ENCODE results near the gene SH3RF3. TPM values are rescaled to one million over a fixed set of nuclear protein-coding genes. Genes with fewer than 3 reads are reported as not detected.

Gene SH3RF3
- total and polyA plus RNA-seq, 2 donors (not counting 1 experiment from before 2014, with no cell fraction given), result 8.3 to 10.1 TPM

- H3K4me2 ChIP-seq (ENCODE audit: extremely low read depth, insufficient read depth, low read length), result no peak overlapping the region
- no peak overlapping the region for H2AFZ ChIP-seq (ENCODE audit: low read length)
- no peaks in the 10 kb centered on the region for H4K20me1 ChIP-seq (ENCODE audit: control insufficient read depth, extremely low read depth, insufficient read depth, low read length)
- H3K9me3 ChIP-seq (ENCODE audit: control insufficient read depth, insufficient read depth, low read depth, low read length), result no peaks in the 10 kb centered on the region
- no peak overlapping the region for H3K27ac ChIP-seq (ENCODE audit: insufficient read depth, low read length)
- no peak overlapping the region for H3K4me3 ChIP-seq (replicated peaks in 1 of 4; ENCODE audit: control extremely low read depth in 1 of 4, insufficient read depth in 1 of 4, low read depth in 3 of 4, low read length in 4 of 4)
- peaks cover 4% of the 10 kb centered on the region for H3K79me2 ChIP-seq (ENCODE audit: control insufficient read depth, insufficient read depth, low read length)
- DNase-seq (ENCODE audit: low read depth in 2 of 2), result no peak
- H3K9ac ChIP-seq (ENCODE audit: insufficient read depth, low read length), result no peak overlapping the region
- H3K4me1 ChIP-seq (ENCODE audit: control insufficient read depth, extremely low read depth, insufficient read depth, low read length), result peaks cover 17% of the 10 kb centered on the region
- no peaks in the 10 kb centered on the region for H3K27me3 ChIP-seq (ENCODE audit: control insufficient read depth, insufficient read depth, low read length)
- TF ChIP-seq CTCF (conservative IDR thresholded peaks at IDR 0.05 in 1 of 2, IDR thresholded peaks at IDR 0.05 in 1 of 2; ENCODE audit: low read depth in 1 of 2, low read length in 2 of 2) (no peak), EZH2 (IDR thresholded peaks at IDR 0.05; ENCODE audit: low read length, missing control alignments) (no peak)
- no peaks in the 10 kb centered on the region for H3K36me3 ChIP-seq (ENCODE audit: control insufficient read depth, insufficient read depth, low read length)
These were observed 219.2 kb downstream of the SH3RF3 start for GRCh38 chr2:109348190-109348589.

- DNase-seq (ENCODE audit: low read depth in 2 of 2), result no peak
- Histone ChIP-seq H3K27me3 (ENCODE audit: control insufficient read depth, insufficient read depth, low read length) (no peaks in the 10 kb centered on the region), H3K4me1 (ENCODE audit: control insufficient read depth, extremely low read depth, insufficient read depth, low read length) (peaks cover 17% of the 10 kb centered on the region), H3K27ac (ENCODE audit: insufficient read depth, low read length) (no peak overlapping the region), H2AFZ (ENCODE audit: low read length) (no peak overlapping the region), H3K79me2 (ENCODE audit: control insufficient read depth, insufficient read depth, low read length) (peaks cover 4% of the 10 kb centered on the region), H4K20me1 (ENCODE audit: control insufficient read depth, extremely low read depth, insufficient read depth, low read length) (no peaks in the 10 kb centered on the region), H3K9ac (ENCODE audit: insufficient read depth, low read length) (no peak overlapping the region), H3K4me2 (ENCODE audit: extremely low read depth, insufficient read depth, low read length) (no peak overlapping the region), H3K9me3 (ENCODE audit: control insufficient read depth, insufficient read depth, low read depth, low read length) (no peaks in the 10 kb centered on the region), H3K36me3 (ENCODE audit: control insufficient read depth, insufficient read depth, low read length) (no peaks in the 10 kb centered on the region), H3K4me3 (replicated peaks in 1 of 4; ENCODE audit: control extremely low read depth in 1 of 4, insufficient read depth in 1 of 4, low read depth in 3 of 4, low read length in 4 of 4) (no peak overlapping the region)
- no peak for TF ChIP-seq CTCF (conservative IDR thresholded peaks at IDR 0.05 in 1 of 2, IDR thresholded peaks at IDR 0.05 in 1 of 2; ENCODE audit: low read depth in 1 of 2, low read length in 2 of 2)
- no peak for TF ChIP-seq EZH2 (IDR thresholded peaks at IDR 0.05; ENCODE audit: low read length, missing control alignments)
These were observed 219.9 kb downstream of the SH3RF3 start for GRCh38 chr2:109348671-109349502.

- no peak overlapping the region for H3K4me2 ChIP-seq (ENCODE audit: extremely low read depth, insufficient read depth, low read length)
- TF ChIP-seq CTCF (conservative IDR thresholded peaks at IDR 0.05 in 1 of 2, IDR thresholded peaks at IDR 0.05 in 1 of 2; ENCODE audit: low read depth in 1 of 2, low read length in 2 of 2), result no peak
- TF ChIP-seq EZH2 (IDR thresholded peaks at IDR 0.05; ENCODE audit: low read length, missing control alignments), result no peak
- H4K20me1 ChIP-seq (ENCODE audit: control insufficient read depth, extremely low read depth, insufficient read depth, low read length), result no peaks in the 10 kb centered on the region
- no peaks in the 10 kb centered on the region for H3K36me3 ChIP-seq (ENCODE audit: control insufficient read depth, insufficient read depth, low read length)
- no peak overlapping the region for H2AFZ ChIP-seq (ENCODE audit: low read length)
- no peak overlapping the region for H3K27ac ChIP-seq (ENCODE audit: insufficient read depth, low read length)
- H3K27me3 ChIP-seq (ENCODE audit: control insufficient read depth, insufficient read depth, low read length), result no peaks in the 10 kb centered on the region
- H3K9ac ChIP-seq (ENCODE audit: insufficient read depth, low read length), result no peak overlapping the region
- DNase-seq (ENCODE audit: low read depth in 2 of 2), result no peak
- H3K4me3 ChIP-seq (replicated peaks in 1 of 4; ENCODE audit: control extremely low read depth in 1 of 4, insufficient read depth in 1 of 4, low read depth in 3 of 4, low read length in 4 of 4), result no peak overlapping the region
- H3K79me2 ChIP-seq (ENCODE audit: control insufficient read depth, insufficient read depth, low read length), result no peaks in the 10 kb centered on the region
- H3K9me3 ChIP-seq (ENCODE audit: control insufficient read depth, insufficient read depth, low read depth, low read length), result no peaks in the 10 kb centered on the region
- H3K4me1 ChIP-seq (ENCODE audit: control insufficient read depth, extremely low read depth, insufficient read depth, low read length), result peaks cover 17% of the 10 kb centered on the region
These were observed 220.8 kb downstream of the SH3RF3 start for GRCh38 chr2:109349503-109350465.

Data from fibroblast of lung (primary cell).